GM12891 (cell line): ENCODE results near the gene DYSF.

Source experiments
- POLR2A ChIP-seq: IDR thresholded peaks from 2 replicates; pipeline ENCODE4 v1.6.1; 2011; ENCODE audit warnings: low read depth, low read length, control low read depth
- POLR2AphosphoS5 ChIP-seq: IDR thresholded peaks from 2 replicates; pipeline ENCODE4 v1.6.1; 2011; ENCODE audit warnings: low read depth, low read length, control low read depth
- SPI1 ChIP-seq: IDR thresholded peaks from 2 replicates; pipeline ENCODE4 v1.6.1; 2011; ENCODE audit warnings: low read depth, low read length, control low read depth

DNA sequence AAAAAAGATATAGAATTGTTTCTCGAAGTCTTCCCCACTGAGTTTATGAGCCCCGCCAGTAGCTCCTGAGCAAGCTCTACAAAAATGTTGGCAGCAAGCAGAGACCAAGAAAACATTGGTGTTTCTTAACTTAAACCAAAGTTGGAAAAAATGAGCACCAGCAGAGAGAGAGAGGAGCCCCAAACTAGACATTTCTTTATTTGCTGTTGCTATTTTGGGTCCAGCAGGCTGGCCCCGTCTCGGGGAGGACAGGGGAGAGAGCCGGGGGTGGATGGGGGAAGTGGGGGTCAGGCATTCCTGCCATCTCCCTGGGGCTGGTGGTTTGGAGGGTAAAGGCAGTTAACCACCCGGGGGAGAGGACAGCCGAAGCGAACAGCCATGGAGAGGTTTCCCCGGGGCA is 113.0 kb downstream of the DYSF start:
- no peak for TF ChIP-seq POLR2A
- no peak for TF ChIP-seq POLR2AphosphoS5
- TF ChIP-seq SPI1: no peak
